ENCODE measurements around the gene DPH7.
"Not testable (repeated sequence)": the region's sequence is repeated elsewhere in the genome, so short reads cannot be mapped to it uniquely, and the experiment has no call there.

Gene DPH7

GRCh38 chr9:137538058-137538457 lies 40.7 kb downstream of the DPH7 start:
- Histone ChIP-seq H3K27ac (ENCODE audit: insufficient read depth, low read length, poor library complexity, severe bottlenecking) (no peak overlapping the region), H3K27me3 (replicated peaks; ENCODE audit: control insufficient read depth, insufficient read depth, low read length, poor library complexity, severe bottlenecking) (no peaks in the 10 kb centered on the region), H3K4me1 (ENCODE audit: control insufficient read depth, insufficient read depth, low read length, poor library complexity, severe bottlenecking) (peaks cover 3% of the 10 kb centered on the region), H3K4me3 (ENCODE audit: insufficient read depth, low read depth, low read length, poor library complexity, severe bottlenecking) (no peak overlapping the region), H3K36me3 (ENCODE audit: control insufficient read depth, insufficient read depth, low read length) (no peaks in the 10 kb centered on the region), H3K9me3 (ENCODE audit: control insufficient read depth, low read length) (no peaks in the 10 kb centered on the region)
- DNase-seq, result no peak

DNA sequence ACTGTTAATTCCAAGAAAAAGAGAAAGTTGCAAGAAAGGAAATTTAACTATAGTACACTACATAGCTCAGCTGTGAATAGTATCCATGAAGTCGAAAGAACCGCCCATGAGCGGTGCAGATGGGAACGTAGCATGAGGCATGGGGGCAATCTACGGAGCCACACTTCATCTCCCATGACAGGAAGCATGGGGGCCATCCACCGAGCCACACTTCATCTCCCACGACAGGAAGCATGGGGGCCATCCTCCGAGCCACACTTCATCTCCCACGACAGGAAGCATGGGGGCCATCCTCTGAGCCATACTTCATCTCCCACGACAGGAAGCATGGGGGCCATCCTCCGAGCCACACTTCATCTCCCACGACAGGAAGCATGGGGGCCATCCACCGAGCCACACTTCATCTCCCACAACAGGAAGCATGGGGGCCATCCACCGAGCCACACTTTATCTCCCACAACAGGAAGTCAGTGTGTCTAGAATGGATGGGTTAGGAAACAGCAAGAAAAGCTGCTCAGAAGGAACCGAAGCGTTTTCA lies 42.1 kb downstream of the DPH7 start:
- H3K36me3 ChIP-seq (ENCODE audit: control insufficient read depth, insufficient read depth, low read length); H3K4me3 ChIP-seq (ENCODE audit: insufficient read depth, low read depth, low read length, poor library complexity, severe bottlenecking); H3K27me3 ChIP-seq (replicated peaks; ENCODE audit: control insufficient read depth, insufficient read depth, low read length, poor library complexity, severe bottlenecking); H3K4me1 ChIP-seq (ENCODE audit: control insufficient read depth, insufficient read depth, low read length, poor library complexity, severe bottlenecking); H3K9me3 ChIP-seq (ENCODE audit: control insufficient read depth, low read length); DNase-seq; H3K27ac ChIP-seq (ENCODE audit: insufficient read depth, low read length, poor library complexity, severe bottlenecking): not testable (repeated sequence)

DNA sequence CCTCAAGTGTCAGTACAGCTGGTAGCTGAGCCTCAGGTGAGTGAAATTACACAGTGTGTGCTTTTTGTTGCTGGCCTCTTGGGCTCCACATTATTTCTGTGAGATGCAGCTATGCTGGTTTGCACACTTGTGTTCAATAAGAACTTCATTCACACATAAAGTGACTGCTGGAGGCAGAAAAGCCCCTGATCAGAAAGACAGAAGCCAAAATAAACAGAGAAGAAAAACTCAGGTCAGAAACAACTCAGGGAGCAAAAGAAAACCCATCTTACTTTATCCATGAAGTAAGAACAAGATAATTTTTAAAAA lies 43.7 kb downstream of the DPH7 start:
- no peaks in the 10 kb centered on the region for H3K36me3 ChIP-seq (ENCODE audit: control insufficient read depth, insufficient read depth, low read length)
- no peak for DNase-seq
- peaks cover 3% of the 10 kb centered on the region for H3K4me1 ChIP-seq (ENCODE audit: control insufficient read depth, insufficient read depth, low read length, poor library complexity, severe bottlenecking)
- no peak overlapping the region for H3K27ac ChIP-seq (ENCODE audit: insufficient read depth, low read length, poor library complexity, severe bottlenecking)
- H3K4me3 ChIP-seq (ENCODE audit: insufficient read depth, low read depth, low read length, poor library complexity, severe bottlenecking), result no peak overlapping the region
- H3K27me3 ChIP-seq (replicated peaks; ENCODE audit: control insufficient read depth, insufficient read depth, low read length, poor library complexity, severe bottlenecking), result no peaks in the 10 kb centered on the region
- no peaks in the 10 kb centered on the region for H3K9me3 ChIP-seq (ENCODE audit: control insufficient read depth, low read length)

GRCh38 chr9:137534256-137535119 lies 44.2 kb downstream of the DPH7 start:
- DNase-seq, result no peak
- no peak overlapping the region for H3K27ac ChIP-seq (ENCODE audit: insufficient read depth, low read length, poor library complexity, severe bottlenecking)
- no peaks in the 10 kb centered on the region for H3K9me3 ChIP-seq (ENCODE audit: control insufficient read depth, low read length)
- H3K4me1 ChIP-seq (ENCODE audit: control insufficient read depth, insufficient read depth, low read length, poor library complexity, severe bottlenecking), result peaks cover 3% of the 10 kb centered on the region
- no peaks in the 10 kb centered on the region for H3K27me3 ChIP-seq (replicated peaks; ENCODE audit: control insufficient read depth, insufficient read depth, low read length, poor library complexity, severe bottlenecking)
- H3K4me3 ChIP-seq (ENCODE audit: insufficient read depth, low read depth, low read length, poor library complexity, severe bottlenecking), result no peak overlapping the region
- H3K36me3 ChIP-seq (ENCODE audit: control insufficient read depth, insufficient read depth, low read length), result no peaks in the 10 kb centered on the region

- not testable (repeated sequence) for H3K27me3 ChIP-seq (replicated peaks; ENCODE audit: control insufficient read depth, insufficient read depth, low read length, poor library complexity, severe bottlenecking); H3K27ac ChIP-seq (ENCODE audit: insufficient read depth, low read length, poor library complexity, severe bottlenecking); H3K9me3 ChIP-seq (ENCODE audit: control insufficient read depth, low read length); H3K4me1 ChIP-seq (ENCODE audit: control insufficient read depth, insufficient read depth, low read length, poor library complexity, severe bottlenecking); DNase-seq; H3K36me3 ChIP-seq (ENCODE audit: control insufficient read depth, insufficient read depth, low read length); H3K4me3 ChIP-seq (ENCODE audit: insufficient read depth, low read depth, low read length, poor library complexity, severe bottlenecking)
Measured at GRCh38 chr9:137532891-137533468, 45.7 kb downstream of the DPH7 start.

DNA sequence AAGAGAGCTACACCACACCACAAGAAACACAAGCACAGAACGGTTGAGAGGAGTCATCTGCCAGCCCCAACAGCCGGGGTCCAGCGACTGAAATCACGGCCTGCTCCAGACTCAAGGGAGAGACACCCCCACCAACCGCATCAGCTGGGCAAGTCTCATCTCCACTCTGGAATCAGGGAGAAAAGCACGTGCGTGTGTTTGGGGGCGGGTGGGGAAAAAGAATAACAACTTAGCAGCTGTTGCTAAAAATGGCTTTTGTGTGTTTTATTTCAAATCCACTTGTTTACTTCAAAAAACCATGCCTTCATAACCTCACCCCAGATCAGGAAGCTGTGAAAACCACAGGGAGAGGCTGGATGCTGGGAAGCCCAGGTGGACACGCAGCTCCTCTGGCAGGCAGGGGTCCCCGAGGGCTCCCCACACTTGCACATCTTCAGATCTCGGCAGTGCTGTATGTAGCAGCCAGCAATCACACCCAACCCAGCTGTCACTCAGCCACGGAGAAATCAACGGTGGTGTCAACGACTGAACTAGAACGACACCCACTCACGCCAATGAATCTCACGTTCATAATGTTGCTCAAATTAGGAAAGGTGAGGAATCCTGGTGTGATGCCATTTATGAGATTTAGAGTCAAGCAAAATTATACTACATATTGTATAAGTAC lies 47.5 kb downstream of the DPH7 start:
- no peak overlapping the region for H3K27ac ChIP-seq (ENCODE audit: insufficient read depth, low read length, poor library complexity, severe bottlenecking)
- no peak for DNase-seq
- H3K4me1 ChIP-seq (ENCODE audit: control insufficient read depth, insufficient read depth, low read length, poor library complexity, severe bottlenecking), result peaks cover 3% of the 10 kb centered on the region
- no peaks in the 10 kb centered on the region for H3K27me3 ChIP-seq (replicated peaks; ENCODE audit: control insufficient read depth, insufficient read depth, low read length, poor library complexity, severe bottlenecking)
- H3K36me3 ChIP-seq (ENCODE audit: control insufficient read depth, insufficient read depth, low read length), result no peaks in the 10 kb centered on the region
- no peak overlapping the region for H3K4me3 ChIP-seq (ENCODE audit: insufficient read depth, low read depth, low read length, poor library complexity, severe bottlenecking)
- no peaks in the 10 kb centered on the region for H3K9me3 ChIP-seq (ENCODE audit: control insufficient read depth, low read length)

GRCh38 chr9:137530331-137530730 lies 48.4 kb downstream of the DPH7 start:
- Histone ChIP-seq H3K4me3 (ENCODE audit: insufficient read depth, low read depth, low read length, poor library complexity, severe bottlenecking) (no peak overlapping the region), H3K9me3 (ENCODE audit: control insufficient read depth, low read length) (no peaks in the 10 kb centered on the region)
- no peak for DNase-seq

GRCh38 chr9:137524981-137525317 lies 53.8 kb downstream of the DPH7 start:
- Histone ChIP-seq H3K36me3 (ENCODE audit: control insufficient read depth, insufficient read depth, low read length) (no peaks in the 10 kb centered on the region), H3K27me3 (replicated peaks; ENCODE audit: control insufficient read depth, insufficient read depth, low read length, poor library complexity, severe bottlenecking) (no peaks in the 10 kb centered on the region), H3K27ac (ENCODE audit: insufficient read depth, low read length, poor library complexity, severe bottlenecking) (no peak overlapping the region), H3K4me3 (ENCODE audit: insufficient read depth, low read depth, low read length, poor library complexity, severe bottlenecking) (no peak overlapping the region), H3K9me3 (ENCODE audit: control insufficient read depth, low read length) (no peaks in the 10 kb centered on the region), H3K4me1 (ENCODE audit: control insufficient read depth, insufficient read depth, low read length, poor library complexity, severe bottlenecking) (no peaks in the 10 kb centered on the region)
- DNase-seq, result no peak

More at GRCh38 chr9:137530331-137530730, 48.4 kb downstream of the DPH7 start:
- H3K4me1 ChIP-seq (ENCODE audit: control insufficient read depth, insufficient read depth, low read length, poor library complexity, severe bottlenecking), result peaks cover 3% of the 10 kb centered on the region
- H3K27ac ChIP-seq (ENCODE audit: insufficient read depth, low read length, poor library complexity, severe bottlenecking), result no peak overlapping the region
- H3K36me3 ChIP-seq (ENCODE audit: control insufficient read depth, insufficient read depth, low read length), result no peaks in the 10 kb centered on the region
- no peaks in the 10 kb centered on the region for H3K27me3 ChIP-seq (replicated peaks; ENCODE audit: control insufficient read depth, insufficient read depth, low read length, poor library complexity, severe bottlenecking)

DNA sequence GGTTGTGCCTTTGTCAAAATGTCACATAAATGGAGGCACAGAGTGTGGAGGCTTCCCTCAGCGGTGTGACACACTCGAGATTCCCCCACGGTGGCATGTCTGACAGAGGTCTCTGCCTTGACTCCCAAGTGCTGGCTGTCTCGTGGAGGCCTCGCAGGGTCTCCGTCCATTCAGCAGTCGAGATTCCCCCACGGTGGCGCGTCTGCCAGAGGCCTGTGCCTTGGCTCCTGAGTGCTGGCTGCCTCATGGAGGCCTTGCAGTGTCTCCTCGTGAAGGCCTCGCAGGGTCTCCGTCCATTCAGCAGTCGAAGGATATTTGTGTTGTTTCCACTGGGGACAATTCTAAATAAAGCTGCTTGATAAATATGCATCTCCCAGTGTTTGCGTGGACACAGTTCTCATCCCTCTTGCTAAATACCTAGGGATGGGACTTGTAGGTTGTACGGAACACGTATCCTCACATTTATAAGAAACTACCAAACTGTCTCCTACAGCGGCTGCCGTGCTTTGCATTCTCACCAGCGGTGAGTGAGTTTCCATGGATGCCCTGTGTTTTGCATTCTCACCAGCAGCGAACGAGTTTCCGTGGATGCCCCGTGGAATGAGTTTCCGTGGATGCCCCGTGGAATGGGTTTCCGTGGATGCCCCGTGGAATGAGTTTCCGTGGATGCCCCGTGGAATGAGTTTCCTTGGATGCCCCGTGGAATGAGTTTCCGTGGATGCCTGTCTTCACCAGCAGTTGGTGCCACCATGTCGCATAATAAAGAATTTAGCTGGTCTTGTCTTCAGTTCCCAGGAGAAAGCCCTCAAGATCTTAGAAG lies 54.4 kb downstream of the DPH7 start:
- no peaks in the 10 kb centered on the region for H3K9me3 ChIP-seq (ENCODE audit: control insufficient read depth, low read length)
- no peak overlapping the region for H3K4me3 ChIP-seq (ENCODE audit: insufficient read depth, low read depth, low read length, poor library complexity, severe bottlenecking)
- no peak for DNase-seq
- no peaks in the 10 kb centered on the region for H3K36me3 ChIP-seq (ENCODE audit: control insufficient read depth, insufficient read depth, low read length)
- H3K27ac ChIP-seq (ENCODE audit: insufficient read depth, low read length, poor library complexity, severe bottlenecking), result no peak overlapping the region
- H3K4me1 ChIP-seq (ENCODE audit: control insufficient read depth, insufficient read depth, low read length, poor library complexity, severe bottlenecking), result no peaks in the 10 kb centered on the region
- H3K27me3 ChIP-seq (replicated peaks; ENCODE audit: control insufficient read depth, insufficient read depth, low read length, poor library complexity, severe bottlenecking), result no peaks in the 10 kb centered on the region
